Measurements from ENCODE around the gene PTGES3.

The PTGES3 gene

DNA sequence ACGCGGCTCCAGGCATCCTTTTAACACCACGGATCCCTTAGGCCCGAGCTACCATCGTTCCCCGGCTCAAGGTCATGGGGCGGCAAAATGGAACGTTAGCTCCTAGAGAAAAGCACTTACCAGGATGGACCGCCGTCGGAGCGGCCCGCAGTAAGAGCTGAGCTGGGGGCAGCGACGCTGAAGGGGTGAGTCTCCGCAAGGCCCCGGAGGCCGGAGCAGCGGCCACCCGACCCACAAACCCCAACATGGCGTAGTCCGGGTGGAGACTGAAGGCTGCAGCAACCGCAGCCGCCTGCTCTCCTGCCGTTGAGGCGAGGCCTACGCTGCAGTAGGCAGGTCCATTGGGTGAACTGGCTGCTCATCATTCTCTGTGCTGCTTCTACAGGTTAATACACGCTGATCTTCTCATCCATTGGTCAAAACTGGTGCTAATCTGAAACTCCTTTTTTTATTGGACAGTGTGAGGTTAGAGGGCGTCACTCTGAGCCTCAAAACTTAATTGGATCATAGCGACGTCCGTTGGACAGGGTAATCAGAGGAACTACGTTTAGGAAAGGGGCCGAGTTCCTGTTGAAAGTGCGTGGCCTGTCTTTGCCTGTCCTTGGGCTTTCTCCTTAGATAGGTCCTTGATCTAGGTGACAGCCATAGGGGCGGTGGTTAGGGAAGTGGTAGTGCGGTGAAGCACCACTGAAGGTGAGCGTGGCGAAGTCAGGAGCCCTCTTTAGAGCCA, 42.2 kb downstream of the PTGES3 start, which contains the start of gene ATP5F1B:
TSS of gene ATP5F1B (minus strand) at position 268 of the 730 bp plus-strand sequence. CDS start at position 247, 21 bp downstream.
- DNase-seq = peak; percentile 98

DNA sequence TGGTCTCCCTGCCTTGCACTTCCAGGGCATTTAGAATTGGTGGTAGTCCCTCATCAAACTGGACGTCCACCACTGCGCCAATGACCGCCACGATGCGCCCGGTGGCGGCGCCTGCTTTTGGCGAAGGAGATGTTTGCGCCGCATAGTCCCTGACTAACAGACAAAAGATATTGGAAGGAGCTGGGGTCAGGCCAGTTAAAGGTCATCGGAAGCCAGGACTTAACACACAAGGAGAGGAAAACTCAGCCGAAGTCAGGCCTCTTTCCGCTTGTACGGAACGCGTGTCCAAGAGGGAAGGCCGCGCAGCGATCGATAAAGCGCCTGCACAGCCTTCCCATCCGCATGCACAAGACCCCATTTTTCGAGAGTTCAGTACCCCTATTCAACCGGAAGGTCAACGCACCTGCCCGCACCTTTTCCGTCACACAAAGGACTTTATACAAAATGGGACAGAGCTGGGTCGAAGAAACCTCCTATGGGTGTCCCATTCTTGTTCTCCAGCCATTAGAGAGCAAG, 42.8 kb downstream of the PTGES3 start:
- DNase-seq = no peak

GRCh38 chr12:56644654-56645053, 43.4 kb downstream of the PTGES3 start:
- DNase-seq = no peak

DNA sequence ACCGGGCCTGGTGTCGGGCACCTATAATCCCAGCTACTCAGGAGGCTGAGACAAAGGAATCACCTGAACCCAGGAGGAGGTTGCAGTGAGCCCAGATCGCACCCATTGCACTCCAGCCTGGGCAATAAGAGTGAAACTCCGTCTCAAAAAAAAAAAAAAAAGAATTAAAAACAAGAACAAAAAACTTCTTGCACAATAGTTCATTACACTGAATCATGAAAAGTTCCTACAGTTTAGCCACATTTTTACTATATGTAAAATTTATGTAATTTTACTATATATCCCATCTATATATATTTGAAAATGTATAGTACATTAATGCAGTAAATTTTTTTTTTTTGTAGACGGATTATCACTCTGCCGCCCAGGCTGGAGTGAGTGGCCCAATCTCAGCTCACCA, 46.9 kb downstream of the PTGES3 start:
- DNase-seq = no peak

- DNase-seq = no peak
These were observed 50.5 kb downstream of the PTGES3 start for GRCh38 chr12:56637621-56638020.

- peak; percentile 100 for DNase-seq
These were observed 51.2 kb downstream of the PTGES3 start for GRCh38 chr12:56636675-56637540.

DNA sequence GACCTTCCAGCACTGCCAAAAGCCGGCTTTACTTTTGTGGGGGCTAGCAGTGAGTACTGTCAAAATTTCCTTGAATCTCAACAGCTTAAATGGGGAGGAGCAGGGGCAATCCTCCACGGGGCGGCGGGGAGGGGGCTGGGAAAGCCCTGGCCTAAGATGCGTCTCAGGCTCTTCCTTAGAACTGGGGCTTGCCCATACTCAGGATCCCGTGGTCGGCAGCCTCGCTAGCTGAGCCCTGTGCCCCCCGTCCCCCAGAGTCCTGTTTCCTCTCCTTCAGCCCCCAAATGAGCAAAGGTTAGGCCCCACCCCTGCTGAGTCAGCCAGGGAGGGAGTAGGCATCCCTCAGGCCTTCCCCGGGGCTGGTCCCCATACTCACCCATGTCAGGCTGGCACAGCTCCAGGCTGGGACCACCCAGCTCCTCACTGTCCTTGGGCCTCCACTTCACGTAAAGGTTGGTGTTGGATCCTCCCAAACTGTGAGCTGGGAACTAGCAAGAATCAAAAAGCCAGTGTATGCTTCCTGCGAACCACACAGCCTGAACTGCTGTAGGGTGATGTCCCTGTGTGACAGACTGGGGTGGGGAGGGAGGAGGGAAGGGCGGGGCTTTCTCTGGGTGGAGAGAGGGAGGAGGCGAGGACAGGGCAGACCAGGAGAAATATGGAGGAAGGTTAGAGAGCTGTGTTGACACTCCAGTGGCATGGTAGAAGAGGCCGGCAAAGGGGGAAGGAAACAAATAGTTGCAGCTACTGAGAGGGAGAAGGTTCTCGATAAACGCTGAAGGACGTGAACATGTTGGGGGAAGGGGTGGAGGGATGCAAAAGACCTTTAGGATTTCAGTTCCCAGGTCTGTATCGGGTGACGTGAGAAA, 52.0 kb downstream of the PTGES3 start:
- DNase-seq = peak; percentile 94

DNA sequence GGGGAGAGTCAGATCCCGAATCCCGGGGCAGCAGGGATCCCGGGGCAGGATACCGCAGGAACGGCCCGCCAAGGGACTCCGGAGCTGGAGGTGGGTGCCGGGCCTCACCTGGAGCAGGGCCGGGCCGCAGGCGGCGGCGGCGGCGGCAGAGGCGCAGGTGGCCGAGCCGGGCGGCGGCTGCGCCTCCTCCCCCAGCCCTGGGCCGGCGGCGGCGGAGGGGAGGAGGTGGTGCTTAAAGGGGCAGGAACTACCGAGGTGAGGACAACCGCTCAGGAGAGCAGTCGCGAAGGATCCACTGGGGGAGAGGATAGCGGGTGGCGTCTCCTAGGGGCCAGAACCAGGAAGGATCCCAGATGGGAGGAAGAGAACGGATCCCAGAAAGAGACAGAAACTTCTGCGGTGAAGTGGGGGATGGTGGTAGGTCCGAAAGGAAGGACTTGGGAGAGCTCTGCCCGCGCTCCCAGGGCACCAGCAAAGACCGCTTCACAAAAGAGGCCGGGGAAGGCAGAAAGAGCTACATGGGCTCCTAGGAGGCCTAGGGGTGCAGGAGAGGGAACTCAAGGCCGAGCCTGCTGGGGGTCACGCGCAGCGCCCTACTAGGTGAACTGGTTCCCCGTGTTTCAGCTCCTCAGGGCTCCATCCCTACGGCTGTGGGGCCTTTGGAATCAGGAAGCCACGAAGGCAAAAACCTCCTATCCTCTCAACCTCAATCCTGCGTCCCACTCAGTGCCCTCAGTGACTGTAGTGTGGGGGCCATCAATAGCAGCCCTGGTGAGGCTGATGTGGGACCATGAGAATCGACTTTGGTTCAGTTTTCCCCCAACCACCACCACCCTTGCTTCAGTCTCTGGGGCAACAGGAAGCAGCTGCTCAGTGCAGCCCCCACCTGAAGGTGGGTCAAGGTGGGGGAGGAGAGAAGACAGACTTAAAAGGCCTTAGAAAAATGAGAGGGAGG, 53.0 kb downstream of the PTGES3 start:
- DNase-seq = peak; percentile 74

DNA sequence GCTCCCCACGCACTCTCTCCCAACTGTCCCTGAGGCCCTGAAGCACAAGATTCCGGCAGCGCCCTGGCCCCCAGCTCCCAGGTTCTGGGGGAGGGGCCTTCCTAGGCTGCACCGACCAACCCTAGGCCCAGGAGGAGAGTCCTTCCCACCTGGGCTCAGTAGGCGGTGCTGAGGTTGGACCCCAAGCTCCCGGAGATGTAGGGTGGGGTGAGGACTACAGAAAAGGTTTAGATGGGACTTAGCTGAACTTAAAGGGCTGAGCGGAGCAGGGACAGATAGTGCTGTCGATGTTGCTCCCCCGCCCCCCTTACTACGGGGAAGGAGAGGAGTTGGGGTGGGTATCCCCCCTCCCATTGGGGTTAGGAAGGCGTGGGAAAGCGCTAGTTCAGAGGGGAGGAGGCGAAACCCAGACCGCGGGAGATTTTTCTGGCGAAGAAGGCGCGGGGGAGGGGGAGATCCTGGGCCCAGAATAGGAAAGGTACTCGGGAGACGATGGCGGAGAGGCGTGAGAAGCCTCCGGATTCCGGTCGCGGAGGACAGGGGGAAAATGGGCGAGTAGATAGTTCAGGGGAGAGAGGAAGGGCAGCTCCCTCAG, 53.7 kb downstream of the PTGES3 start:
- DNase-seq = peak; percentile 47

- DNase-seq = no peak
These were observed 54.4 kb downstream of the PTGES3 start for GRCh38 chr12:56633468-56634241.

DNA sequence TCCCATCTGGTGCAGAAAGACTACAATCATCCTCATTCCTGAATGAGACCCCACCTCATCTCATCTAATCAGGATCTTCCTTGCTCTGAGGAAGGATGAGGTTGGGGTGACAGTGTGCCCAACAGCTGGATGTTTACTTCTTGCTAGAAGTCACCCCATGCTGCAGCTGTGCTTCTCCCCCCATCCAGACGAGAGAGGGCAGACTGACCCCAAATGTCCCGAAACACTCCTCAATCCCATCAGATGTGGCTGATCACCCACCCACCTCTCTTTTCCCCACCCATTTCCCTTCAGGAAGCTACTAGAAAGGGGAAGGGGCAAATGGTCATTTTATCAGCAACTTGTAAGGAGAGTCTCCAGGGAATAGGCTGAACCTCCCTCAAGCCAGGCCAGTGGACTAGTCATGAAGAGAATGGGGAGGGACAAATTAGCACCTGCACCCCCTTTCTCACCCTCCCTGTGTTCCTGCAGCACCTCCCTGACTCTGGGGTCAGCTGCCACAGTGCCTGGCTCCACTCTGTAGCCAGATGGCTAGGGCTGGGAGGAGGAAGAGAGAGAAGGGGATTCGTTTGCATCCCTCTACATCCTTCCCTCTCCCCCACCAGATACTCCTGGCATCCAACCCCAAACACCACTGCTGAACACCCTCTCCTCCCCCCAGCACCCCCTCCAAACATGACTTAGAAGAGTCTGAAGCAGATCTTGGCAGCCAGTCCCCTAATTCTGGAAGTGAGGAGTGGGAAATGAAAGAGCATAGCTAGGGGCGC, 55.2 kb downstream of the PTGES3 start:
- no peak for DNase-seq

- DNase-seq = peak; percentile 57
These were observed 56.0 kb downstream of the PTGES3 start for GRCh38 chr12:56631790-56632700.

DNA sequence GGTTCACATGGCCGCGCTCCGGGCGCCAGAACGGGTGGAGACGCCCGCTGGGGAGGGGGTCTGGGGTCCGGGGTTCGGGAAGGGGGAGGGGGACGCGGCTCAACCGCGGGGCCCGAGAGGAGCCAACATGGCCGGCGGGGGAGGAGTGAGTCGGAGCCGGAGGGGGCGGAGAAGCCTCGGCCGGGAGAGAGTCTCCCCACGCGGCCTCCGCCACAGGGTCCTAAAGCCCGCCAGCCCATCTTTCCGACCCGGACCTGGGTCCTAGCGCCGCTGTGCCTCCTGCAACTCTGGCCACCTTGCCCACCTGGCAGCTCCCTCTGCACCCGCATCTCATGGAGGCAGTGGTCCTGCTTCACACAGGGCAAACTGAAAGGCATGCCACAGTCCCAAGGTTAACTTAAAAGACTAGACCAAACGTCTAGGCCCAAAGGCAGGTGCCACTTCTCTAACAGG, 57.9 kb downstream of the PTGES3 start, which contains the start of gene BAZ2A:
TSS of gene BAZ2A (minus strand) at position 147 of the 453 bp plus-strand sequence. CDS start 12,796 bp downstream, outside the sequence.
- DNase-seq = peak; percentile 93

DNA sequence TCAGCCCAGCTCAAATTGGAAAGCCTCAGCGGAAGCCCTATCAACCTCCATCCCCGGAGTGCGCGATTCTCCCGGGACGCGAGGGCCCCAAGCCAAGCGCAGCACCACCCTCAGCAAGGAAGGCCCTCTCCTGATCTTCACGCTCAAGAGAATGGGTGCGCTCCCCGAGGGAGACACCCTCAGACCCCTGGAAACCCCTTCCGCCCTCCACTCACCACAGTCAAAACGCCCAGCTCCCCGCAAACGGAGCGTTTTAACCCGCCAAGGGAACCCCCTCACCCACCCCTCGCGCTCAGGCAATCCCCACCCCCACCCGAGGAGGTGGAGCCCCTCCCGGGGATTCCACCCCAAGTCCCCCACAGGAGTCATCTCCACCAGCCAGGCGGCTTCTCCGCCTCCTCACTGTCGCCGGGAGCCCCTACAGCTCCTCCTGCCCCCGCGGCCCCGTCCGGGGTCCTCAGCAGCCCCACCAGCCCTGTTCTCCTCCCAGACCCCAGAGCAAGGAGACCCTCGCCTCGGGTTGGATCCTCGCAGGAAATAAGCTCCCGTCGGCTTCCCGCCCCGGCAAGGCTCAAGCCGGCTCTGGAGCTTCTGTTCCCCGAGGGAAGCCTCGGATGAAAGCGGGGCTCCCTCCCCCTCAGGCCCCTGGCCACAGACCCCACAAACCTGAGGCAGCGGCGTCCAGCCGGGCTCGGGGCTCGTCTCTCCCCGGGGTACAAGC, 58.5 kb downstream of the PTGES3 start:
- DNase-seq = peak; percentile 41

- DNase-seq = peak; percentile 78
These were observed 59.2 kb downstream of the PTGES3 start for GRCh38 chr12:56628671-56629458.

DNA sequence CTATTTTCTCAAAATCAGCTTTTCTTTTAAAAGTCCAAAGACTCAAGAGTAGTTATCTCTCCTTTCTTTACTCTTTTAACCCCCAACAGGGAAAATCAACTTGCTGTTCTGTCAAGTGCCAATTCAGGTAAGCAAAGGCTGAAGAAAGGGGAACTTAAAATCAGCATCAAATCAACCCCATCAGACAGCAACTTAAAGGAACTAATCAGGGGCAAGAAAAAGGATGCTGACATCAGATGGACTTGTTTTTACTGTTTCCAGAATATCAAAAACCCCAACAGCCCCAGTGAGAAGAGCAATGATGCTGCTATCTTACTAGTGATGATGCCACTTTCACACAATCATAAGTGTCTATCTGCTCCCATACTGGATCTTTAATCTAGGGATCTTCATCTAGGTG, 61.4 kb downstream of the PTGES3 start:
- DNase-seq = no peak
